CD4-positive, alpha-beta T cell treated with Interleukin-1 beta for 1 hour (primary cell): Measurements from ENCODE around the gene MAEL.

ENCODE experiments used
- DNase-seq, 2 donors: peaks; one replicate each; pipeline ENCODE4 v3.0.0-alpha.2; 2020 to 2022

MAEL gene

GRCh38 chr1:166988974-166989515, at the start of gene MAEL:
MAEL (plus strand) TSS chr1:166989280; CDS start chr1:166989353, 73 bp downstream.
- no peak for DNase-seq

DNA sequence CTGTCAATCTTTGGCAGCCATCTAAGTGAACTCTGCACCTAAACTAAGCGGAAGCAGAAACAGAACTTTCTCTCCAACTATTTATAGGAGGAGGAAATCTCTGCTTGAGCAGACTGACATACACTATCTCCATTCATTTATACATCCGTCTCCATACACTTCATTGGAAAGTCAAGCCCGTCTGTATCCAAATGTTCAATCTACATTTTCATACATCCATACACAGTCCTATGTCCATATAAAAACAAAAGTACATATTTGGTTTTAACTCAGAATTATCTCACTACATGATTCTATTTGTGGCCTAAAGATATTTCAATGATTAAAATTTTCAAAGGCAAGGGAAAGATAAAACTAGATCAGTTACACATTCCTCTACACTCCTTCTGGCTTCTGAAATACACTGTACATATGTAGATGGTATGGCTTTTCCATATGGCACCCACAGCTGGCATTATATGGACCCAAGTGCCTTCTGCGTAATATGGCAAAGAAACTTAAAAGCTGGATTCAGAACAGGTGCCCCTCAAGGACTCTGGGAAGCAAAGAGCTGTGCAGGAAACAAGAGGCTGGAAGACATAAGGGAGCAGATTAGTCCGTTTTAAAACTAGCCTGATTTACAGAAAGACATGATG, 49.2 kb upstream of the MAEL start:
- DNase-seq = no peak

DNA sequence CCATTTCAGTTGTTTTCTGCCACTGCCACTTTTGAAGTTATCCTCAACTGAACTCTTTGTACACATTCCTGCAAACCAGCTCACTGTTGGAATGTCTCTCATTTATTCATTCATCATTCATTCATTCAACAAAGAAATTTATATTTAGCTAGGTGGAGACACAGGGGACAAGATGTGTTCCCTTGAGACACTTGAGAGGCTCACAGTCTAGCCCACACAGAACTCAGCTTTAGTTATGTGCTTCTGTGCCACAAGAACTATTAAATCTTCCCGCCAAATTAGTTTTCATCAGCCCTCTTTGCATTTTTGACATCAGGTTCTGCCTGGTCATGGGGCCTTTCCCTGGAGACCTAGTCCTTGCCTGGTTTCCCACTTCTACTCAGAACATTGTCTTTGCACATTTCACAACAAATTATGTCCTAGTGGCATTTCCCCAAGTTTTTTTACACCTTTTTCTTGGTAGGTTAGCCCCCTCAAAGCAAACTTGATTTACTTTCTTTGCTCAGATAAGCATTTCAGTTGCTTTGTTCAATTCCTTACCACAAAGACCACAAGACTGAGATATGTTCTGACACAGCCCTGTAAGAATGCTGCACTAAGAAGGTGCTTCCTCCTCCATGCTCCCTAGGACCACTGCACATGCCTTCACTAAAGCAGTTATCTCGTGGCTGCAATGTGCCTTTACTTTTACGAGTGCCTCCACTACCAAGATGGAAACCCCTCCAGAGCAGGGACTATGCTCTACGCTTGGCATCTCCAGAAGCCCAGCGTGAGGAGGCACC, 44.7 kb upstream of the MAEL start:
- no peak for DNase-seq

DNA sequence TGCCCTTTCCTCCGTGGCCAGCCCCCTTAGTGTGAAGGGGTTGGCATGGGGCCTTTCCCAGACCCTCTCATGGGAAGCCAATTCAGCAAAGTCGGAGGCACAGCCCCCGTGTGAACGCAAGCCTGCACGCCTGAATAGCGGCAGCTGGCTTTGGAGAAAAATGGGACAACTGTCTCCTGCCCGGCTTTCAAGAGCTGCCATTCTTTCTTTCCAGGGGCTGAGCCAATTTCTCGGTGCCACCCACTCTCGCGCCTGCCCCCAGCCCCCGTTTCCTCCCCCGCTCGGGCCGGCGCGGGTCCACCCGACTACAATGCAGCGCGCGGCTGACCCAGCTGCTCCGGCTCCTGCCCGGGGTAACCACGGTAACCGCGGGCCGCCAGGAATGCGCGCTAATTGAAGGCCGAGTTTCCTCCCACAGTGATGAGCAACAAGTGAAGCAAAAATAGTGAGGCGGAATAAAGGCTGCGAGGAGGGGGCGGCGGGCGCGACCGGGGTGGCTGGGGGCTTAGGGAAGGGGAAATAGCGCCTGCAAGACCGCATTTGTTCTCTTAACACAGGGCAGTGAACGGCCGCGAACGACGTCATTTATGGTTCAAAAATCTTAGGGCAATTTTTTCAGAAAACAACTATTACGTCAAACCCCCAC, 41.6 kb upstream of the MAEL start:
- peak in 1 of 2 donors; percentile 1 for DNase-seq

- DNase-seq = no peak
These were observed 40.2 kb upstream of the MAEL start for GRCh38 chr1:166948856-166949350.

GRCh38 chr1:166950156-166950555, 38.9 kb upstream of the MAEL start:
- DNase-seq = no peak

GRCh38 chr1:166951050-166951449, 38.0 kb upstream of the MAEL start:
- no peak for DNase-seq

GRCh38 chr1:166952002-166952746, 36.9 kb upstream of the MAEL start:
- DNase-seq = no peak

- DNase-seq = no peak
These were observed 35.6 kb upstream of the MAEL start for GRCh38 chr1:166953491-166953890.

GRCh38 chr1:166956057-166956850, 32.8 kb upstream of the MAEL start:
- DNase-seq = no peak

- no peak for DNase-seq
These were observed 32.2 kb upstream of the MAEL start for GRCh38 chr1:166956872-166957271.

DNA sequence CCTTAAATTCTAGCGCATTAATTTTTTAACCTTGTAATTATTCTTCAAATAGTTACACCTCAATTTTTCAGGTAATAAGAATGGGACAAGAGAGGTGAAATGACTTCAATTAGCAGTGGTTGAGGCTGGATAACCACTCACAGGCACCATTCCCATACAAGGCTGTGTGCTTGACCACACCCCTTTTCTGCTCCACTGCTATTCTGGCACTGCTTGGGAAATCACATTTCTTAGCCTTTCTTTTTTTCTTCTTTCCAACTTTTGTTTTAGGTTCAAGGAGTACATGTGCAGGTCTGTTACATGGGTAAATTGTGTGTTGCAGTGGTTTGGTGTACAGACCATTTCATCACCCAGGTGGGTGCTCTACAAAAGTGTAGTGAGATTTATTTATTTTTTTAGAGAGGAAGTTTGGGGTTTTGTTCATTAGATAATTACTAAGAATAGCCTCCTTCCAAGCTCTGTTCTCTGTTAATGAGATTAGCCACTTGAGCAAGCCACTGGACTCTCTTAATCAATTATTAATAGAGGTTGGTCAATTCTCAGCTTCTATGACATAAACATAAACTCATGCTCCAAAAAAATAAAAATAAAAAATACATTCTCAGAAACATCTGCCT, 28.1 kb upstream of the MAEL start:
- DNase-seq = no peak

- no peak for DNase-seq
These were observed 19.9 kb upstream of the MAEL start for GRCh38 chr1:166969074-166969677.

GRCh38 chr1:166971252-166971651, 17.8 kb upstream of the MAEL start:
- DNase-seq = no peak

DNA sequence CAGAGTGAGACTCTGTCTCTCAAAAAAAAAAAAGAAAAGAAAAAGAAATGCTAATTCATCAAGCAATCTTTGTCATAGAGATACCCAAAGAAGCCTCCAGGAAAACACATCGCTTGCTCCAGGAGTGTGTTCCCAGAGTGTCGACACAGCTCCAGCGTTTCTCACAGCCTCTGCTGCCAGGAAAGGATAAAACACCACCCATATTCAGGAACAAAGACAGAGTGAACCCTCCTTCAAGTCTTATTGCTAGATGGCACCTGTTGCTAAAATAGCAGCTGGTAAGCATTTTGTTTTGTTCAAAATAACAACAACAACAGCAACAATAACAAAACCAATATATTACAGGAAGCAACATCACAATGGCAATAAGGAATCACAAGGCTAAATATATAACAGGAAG, 16.9 kb upstream of the MAEL start:
- DNase-seq = no peak

DNA sequence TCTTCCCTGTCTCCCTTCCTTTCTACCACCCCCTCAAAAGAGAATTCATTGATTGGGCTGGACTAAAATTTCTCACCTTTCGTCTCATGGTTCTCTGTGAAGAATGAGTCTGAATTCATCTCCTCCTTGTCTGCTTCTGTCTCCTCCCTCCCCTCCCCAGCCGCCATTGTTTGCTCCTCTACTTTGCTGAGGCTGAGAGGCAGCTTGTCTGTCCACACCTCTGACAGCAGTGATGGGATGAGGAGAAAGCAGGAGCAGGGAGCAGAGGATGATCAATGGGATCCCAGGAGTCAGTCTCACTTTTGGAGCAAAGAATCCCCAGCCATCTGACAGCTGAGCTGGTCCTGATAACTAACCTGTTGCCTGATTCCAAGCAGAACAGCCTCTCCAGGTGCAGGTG, 16.3 kb upstream of the MAEL start:
- DNase-seq = no peak

DNA sequence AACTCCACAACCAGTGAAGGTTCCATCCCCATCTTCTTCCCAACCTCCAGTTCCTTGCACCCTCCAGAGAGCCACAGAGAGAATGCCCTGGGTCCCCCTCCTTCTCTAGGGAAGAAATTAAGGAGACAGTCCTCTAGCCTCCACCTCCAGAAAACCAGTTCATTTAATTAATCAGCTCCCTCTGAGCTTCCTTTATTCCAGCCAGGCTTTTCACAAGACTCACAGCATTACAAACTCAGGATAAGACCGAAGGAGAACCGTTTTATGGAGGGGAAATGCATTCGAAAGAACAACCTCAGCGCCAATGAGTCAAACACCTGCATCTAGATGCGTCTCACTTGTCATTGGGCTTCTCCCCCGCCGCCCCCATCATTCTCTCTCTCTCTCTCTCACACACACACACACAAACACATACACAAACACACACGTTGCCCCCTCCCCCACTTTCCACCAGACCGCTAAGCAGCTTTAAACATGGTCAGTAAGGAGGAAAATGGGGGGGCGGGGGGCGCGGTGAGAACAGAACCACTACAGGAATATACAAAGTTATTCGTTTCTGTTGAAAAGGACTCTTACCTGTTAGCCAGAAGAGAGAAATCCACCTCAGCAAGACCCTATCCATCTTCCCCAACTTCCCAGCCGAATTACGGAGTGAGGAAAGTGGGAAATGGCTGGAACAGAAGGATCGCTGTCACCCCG, 14.3 kb upstream of the MAEL start:
- DNase-seq = peak in 1 of 2 donors; percentile 12

DNA sequence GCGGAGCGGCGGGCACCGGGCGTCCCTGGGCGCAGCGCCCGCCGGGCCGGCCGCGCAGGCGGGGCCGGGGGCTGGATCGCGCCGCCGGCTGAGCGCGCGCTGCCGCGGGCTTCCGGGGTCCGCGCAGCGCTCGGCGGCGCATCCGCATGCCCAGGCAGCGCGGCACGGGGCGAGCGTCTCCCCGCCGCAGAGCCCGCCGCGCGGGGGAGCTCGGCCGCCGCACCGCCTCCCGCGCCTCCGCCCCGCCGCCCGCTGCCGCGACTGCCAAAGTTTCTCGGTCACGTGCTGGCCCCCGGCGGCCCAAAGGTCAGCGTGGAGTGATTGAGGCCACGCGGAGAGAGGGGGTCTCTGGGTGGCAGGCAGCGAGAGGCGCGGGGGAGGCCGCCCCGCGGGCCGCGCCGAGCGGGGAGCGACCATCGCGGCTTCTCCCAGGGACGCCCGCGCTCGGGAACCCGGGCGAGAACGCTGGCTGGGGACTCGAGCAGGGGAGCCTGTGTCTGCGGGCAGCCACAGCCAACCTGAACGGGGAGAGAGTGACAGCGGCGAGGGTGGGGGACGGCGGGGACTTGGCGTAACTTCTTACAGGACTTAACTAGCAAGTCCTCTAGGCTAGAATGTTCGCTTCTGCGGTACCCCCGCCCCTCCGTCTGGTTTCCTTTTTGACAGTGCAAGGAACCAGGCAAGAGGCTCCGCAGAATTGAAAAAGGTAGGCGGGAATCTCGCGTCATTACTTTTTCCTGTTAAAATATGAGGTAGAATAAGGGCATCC, 13.5 kb upstream of the MAEL start, which contains the start of gene ILDR2:
ILDR2 (minus strand) TSS at position 180 of the 769 bp plus-strand sequence. CDS start 272 bp downstream, outside the sequence.
- DNase-seq = peak; percentile 40 to 41

- no peak for DNase-seq
These were observed 11.1 kb upstream of the MAEL start for GRCh38 chr1:166977951-166978350.
